CD4-positive, alpha-beta T cell (primary cell): ENCODE results near the gene EVA1A. TPM values are rescaled to one million over a fixed set of nuclear protein-coding genes. Genes with fewer than 3 reads are reported as not detected.

Source experiments
- ATAC-seq: fragments of 200-7000 bp; cut with Tn5 transposase; one replicate; pipeline ENCODE4 v1.10.0; 2022; ENCODE audit warnings: mild to moderate bottlenecking; ENCODE audit not compliant: poor library complexity
- CTCF ChIA-PET: fragments of 350-600 bp; sonication (Branson Sonifier 250); formaldehyde crosslinking; loops from one replicate; lab custom pipeline; 2021; ENCODE audit warnings: antibody characterized with exemption, inconsistent platforms; lab: Charles Lee
- POLR2A ChIA-PET: fragments of 350-600 bp; sonication (Branson Sonifier 250); formaldehyde crosslinking; loops from one replicate; lab custom pipeline; 2021; ENCODE audit warnings: antibody characterized with exemption, inconsistent platforms; lab: Charles Lee
- DNase-seq, 14 experiments: peaks; one replicate each; pipeline ENCODE4 v3.0.0-alpha.2; 2013 to 2020; ENCODE audit warnings: mixed read lengths in 2 of 14
- H3K27ac ChIP-seq, 2 donors: one replicate each; pipeline versions ENCODE4 v1.5.1 to v1.7.0; 2013; ENCODE audit warnings: low read length in 2 of 2, low read depth in 1 of 2, mild to moderate bottlenecking in 1 of 2
- H3K27me3 ChIP-seq, 2 experiments: 1 replicate in 1 of 2; 2 replicates in 1 of 2; pipeline versions ENCODE4 v1.6.1 to v1.7.0; 2013; ENCODE audit warnings: low read length in 2 of 2, control low read depth in 1 of 2, mild to moderate bottlenecking in 1 of 2, moderate library complexity in 1 of 2; ENCODE audit not compliant: insufficient read depth in 2 of 2, control insufficient read depth in 1 of 2
- H3K36me3 ChIP-seq: one replicate; pipeline ENCODE4 v1.6.1; 2013; ENCODE audit warnings: low read length, control low read depth; ENCODE audit not compliant: insufficient read depth
- H3K4me1 ChIP-seq: one replicate; pipeline ENCODE4 v1.6.1; 2013; ENCODE audit warnings: low read length, control low read depth; ENCODE audit not compliant: insufficient read depth
- H3K4me3 ChIP-seq: one replicate; pipeline ENCODE4 v1.5.1; 2013; ENCODE audit warnings: mild to moderate bottlenecking, low read length, moderate library complexity
- H3K9me3 ChIP-seq, 2 experiments: 1 replicate in 1 of 2; 2 replicates in 1 of 2; pipeline versions ENCODE4 v1.6.1 to v1.7.0; 2013; ENCODE audit warnings: low read length in 2 of 2, mild to moderate bottlenecking in 2 of 2, control low read depth in 1 of 2, moderate library complexity in 1 of 2; ENCODE audit not compliant: control insufficient read depth in 1 of 2, insufficient read depth in 1 of 2
- H3K27ac Mint-ChIP-seq: one replicate; pipeline ENCODE4 v1.8.0; 2020; ENCODE audit warnings: mixed read lengths
- H3K27me3 Mint-ChIP-seq: one replicate; pipeline ENCODE4 v1.8.0; 2021; ENCODE audit warnings: mixed read lengths
- H3K36me3 Mint-ChIP-seq: one replicate; pipeline ENCODE4 v1.8.0; 2021; ENCODE audit warnings: low read depth, mixed read lengths
- H3K4me1 Mint-ChIP-seq: one replicate; pipeline ENCODE4 v1.8.0; 2021; ENCODE audit warnings: low read depth, mixed read lengths
- H3K4me3 Mint-ChIP-seq: one replicate; pipeline ENCODE4 v1.8.0; 2020; ENCODE audit warnings: mild to moderate bottlenecking, mixed read lengths
- H3K9me3 Mint-ChIP-seq: one replicate; pipeline ENCODE4 v1.8.0; 2020; ENCODE audit warnings: mixed read lengths
- CTCF ChIP-seq: fragments of 200-600 bp; IDR thresholded peaks from one replicate; pipeline ENCODE4 v1.8.0; 2022; ENCODE audit warnings: antibody characterized with exemption, mild to moderate bottlenecking
- intact Hi-C, 2 experiments: fragments of 100-400 bp; cut with DNase I in 1 of 2; cut with micrococcal nuclease in 1 of 2; formaldehyde crosslinking; loops; one replicate each; pipeline versions ENCODE4 v1.15.1 to v1.9.0; 2023 to 2025; cut with DNase I, micrococcal nuclease
- total RNA-seq, 174 experiments: library from RNA in 2 of 174; stranded (reverse) in 2 of 174; gene quantifications; one replicate each; pipeline ENCODE4 v1.2.3 and lab custom pipeline; 2021 to 2026

Gene EVA1A
- total RNA-seq, 2 experiments from 2014 or later = not detected

- H3K4me3 Mint-ChIP-seq = no peak overlapping the region
- H3K9me3 Mint-ChIP-seq = no peaks in the 10 kb centered on the region
- no peak overlapping the region for H3K27ac ChIP-seq
- intact Hi-C loops = no loop called here
- H3K4me1 ChIP-seq = no peaks in the 10 kb centered on the region
- H3K4me3 ChIP-seq = no peak overlapping the region
- ATAC-seq (no peak), DNase-seq (no peak)
- no peaks in the 10 kb centered on the region for H3K9me3 ChIP-seq
- H3K27me3 Mint-ChIP-seq = peaks cover 4% of the 10 kb centered on the region
- ChIA-PET POLR2A (no interaction called here), CTCF (no interaction called here)
- no peaks in the 10 kb centered on the region for H3K4me1 Mint-ChIP-seq
- H3K27ac Mint-ChIP-seq = no peak overlapping the region
- no peaks in the 10 kb centered on the region for H3K36me3 ChIP-seq
- TF ChIP-seq CTCF = no peak
- no peaks in the 10 kb centered on the region for H3K36me3 Mint-ChIP-seq
- no peaks in the 10 kb centered on the region for H3K27me3 ChIP-seq
Measured at GRCh38 chr2:75592030-75592429, 31.3 kb upstream of the EVA1A start.

GRCh38 chr2:75589391-75590105 lies 28.8 kb upstream of the EVA1A start:
- Mint-ChIP-seq H3K9me3 (no peaks in the 10 kb centered on the region), H3K36me3 (no peaks in the 10 kb centered on the region), H3K27me3 (peaks cover 4% of the 10 kb centered on the region), H3K27ac (no peak overlapping the region), H3K4me1 (no peaks in the 10 kb centered on the region), H3K4me3 (no peak overlapping the region)
- Histone ChIP-seq H3K4me1 (no peaks in the 10 kb centered on the region), H3K9me3 (no peaks in the 10 kb centered on the region), H3K4me3 (no peak overlapping the region), H3K27ac (no peak overlapping the region), H3K36me3 (no peaks in the 10 kb centered on the region), H3K27me3 (no peaks in the 10 kb centered on the region)
- no peak for TF ChIP-seq CTCF
- POLR2A ChIA-PET = no interaction called here
- CTCF ChIA-PET = no interaction called here
- intact Hi-C loops = no loop called here
- DNase-seq (no peak), ATAC-seq (no peak)

- no peaks in the 10 kb centered on the region for H3K9me3 ChIP-seq
- H3K27me3 ChIP-seq = no peaks in the 10 kb centered on the region
- ATAC-seq (no peak), DNase-seq (no peak)
- H3K4me1 ChIP-seq = no peaks in the 10 kb centered on the region
- no peak overlapping the region for H3K4me3 Mint-ChIP-seq
- H3K4me1 Mint-ChIP-seq = no peaks in the 10 kb centered on the region
- H3K36me3 Mint-ChIP-seq = no peaks in the 10 kb centered on the region
- H3K9me3 Mint-ChIP-seq = no peaks in the 10 kb centered on the region
- peaks cover 17% of the 10 kb centered on the region for H3K27me3 Mint-ChIP-seq
- no peak overlapping the region for H3K27ac Mint-ChIP-seq
- no peak for TF ChIP-seq CTCF
- ChIA-PET POLR2A (no interaction called here), CTCF (no interaction called here)
- H3K27ac ChIP-seq = no peak overlapping the region
- intact Hi-C loops = no loop called here
- no peaks in the 10 kb centered on the region for H3K36me3 ChIP-seq
- H3K4me3 ChIP-seq = no peak overlapping the region
Measured at GRCh38 chr2:75587954-75588587, 27.3 kb upstream of the EVA1A start.
